GM06990 (cell line): ENCODE results near the gene CEP164.

ENCODE experiments used
- DNase-seq: peaks from one replicate; pipeline ENCODE4 v3.0.0-alpha.2; 2011; ENCODE audit not compliant: insufficient read length; ENCODE audit errors: extremely low read depth
- H3K27me3 ChIP-seq: replicated peaks from 2 replicates; pipeline ENCODE4 v1.6.0; 2011; ENCODE audit warnings: low read length; ENCODE audit not compliant: control insufficient read depth, insufficient read depth
- H3K36me3 ChIP-seq: 2 replicates; pipeline ENCODE4 v1.5.1; 2011; ENCODE audit warnings: low read length; ENCODE audit not compliant: control insufficient read depth, insufficient read depth
- H3K4me3 ChIP-seq: replicated peaks from 2 replicates; pipeline ENCODE4 v1.5.1; 2011; ENCODE audit warnings: low read depth, mild to moderate bottlenecking, control low read depth, low read length
- CTCF ChIP-seq: IDR thresholded peaks from 2 replicates; pipeline ENCODE4 v1.5.1; 2011; ENCODE audit warnings: low read length, control low read depth, mild to moderate bottlenecking, inconsistent platforms; ENCODE audit not compliant: insufficient read depth, poor library complexity, severe bottlenecking

The CEP164 gene

GRCh38 chr11:117292616-117293015 is 35.0 kb upstream of the CEP164 start:
- DNase-seq: no peak
- no peak overlapping the region for H3K4me3 ChIP-seq
- peaks cover 7% of the 10 kb centered on the region for H3K36me3 ChIP-seq
- no peaks in the 10 kb centered on the region for H3K27me3 ChIP-seq
- no peak for TF ChIP-seq CTCF

GRCh38 chr11:117295438-117296137 is 32.1 kb upstream of the CEP164 start:
- no peaks in the 10 kb centered on the region; the same call in 1 of the 2 replicates for H3K36me3 ChIP-seq
- DNase-seq: no peak

GRCh38 chr11:117296881-117297280 is 30.8 kb upstream of the CEP164 start:
- no peak for DNase-seq
- Histone ChIP-seq H3K27me3 (no peaks in the 10 kb centered on the region), H3K36me3 (no peaks in the 10 kb centered on the region; the same call in 1 of the 2 replicates), H3K4me3 (no peak overlapping the region)
- TF ChIP-seq CTCF: no peak

More at GRCh38 chr11:117295438-117296137, 32.1 kb upstream of the CEP164 start:
- TF ChIP-seq CTCF: no peak
- no peak overlapping the region for H3K4me3 ChIP-seq
- H3K27me3 ChIP-seq: no peaks in the 10 kb centered on the region

GRCh38 chr11:117298195-117298594 is 29.5 kb upstream of the CEP164 start:
- Histone ChIP-seq H3K36me3 (no peaks in the 10 kb centered on the region; the same call in 1 of the 2 replicates), H3K27me3 (no peaks in the 10 kb centered on the region), H3K4me3 (no peak overlapping the region)
- DNase-seq: no peak
- TF ChIP-seq CTCF: no peak

- TF ChIP-seq CTCF: no peak
- no peak for DNase-seq
- H3K36me3 ChIP-seq: no peaks in the 10 kb centered on the region; the same call in 1 of the 2 replicates
- no peaks in the 10 kb centered on the region for H3K27me3 ChIP-seq
- H3K4me3 ChIP-seq: no peak overlapping the region
Observed at GRCh38 chr11:117299351-117300282, 28.0 kb upstream of the CEP164 start.
